K562 (cell line): ENCODE measurements around the gene EFR3B. TPM values are rescaled to one million over a fixed set of nuclear protein-coding genes. Genes with fewer than 3 reads are reported as not detected.

Source experiments
- ATAC-seq: fragments of 200-7000 bp; cut with Tn5 transposase; 3 replicates; pipeline ENCODE4 v1.9.1; 2020; ENCODE audit warnings: moderate library complexity
- BruUV-seq: library from RNA; stranded (reverse); fragments of 400-500 nt; replicated peaks from 2 replicates; lab custom pipeline; 2021; lab: Mats Ljungman, UMichigan
- CTCF ChIA-PET: fragments of 300-600 bp; formaldehyde crosslinking; extraction: SDS; loops from one replicate; lab custom pipeline; 2021; ENCODE audit warnings: low intra/inter-chr PET ratio; lab: Yijun Ruan, JAX
- POLR2A ChIA-PET: fragments of 300-600, 350-650 bp; sonication (Branson Sonifier 250); formaldehyde crosslinking; extraction: SDS; loops from one replicate; lab custom pipeline; 2021; ENCODE audit warnings: antibody characterized with exemption, inconsistent platforms; lab: Yijun Ruan, JAX
- DNase-seq, 4 experiments: peaks; one replicate each; pipeline versions ENCODE4 v3.0.0 to v3.0.0-alpha.2; 2011 to 2018; ENCODE audit warnings: low spot score in 3 of 4, mixed read lengths in 3 of 4; ENCODE audit errors: extremely low read depth in 1 of 4
- FAIRE-seq: peaks from 2 replicates; lab custom pipeline; 2011; peaks lifted over from hg19 to GRCh38; lab: Jason Lieb, UNC
- H2AFZ ChIP-seq: 2 replicates; pipeline ENCODE4 v1.6.0; 2011; ENCODE audit warnings: low read depth, low read length, control low read depth, inconsistent platforms
- H3K27ac ChIP-seq: fragments of 200-600 bp; 3 replicates; pipeline ENCODE4 v1.8.0; 2011; ENCODE audit warnings: low read depth, mild to moderate bottlenecking, control low read depth, inconsistent platforms, low read length, moderate library complexity, mixed read lengths; ENCODE audit errors: extremely low read depth
- H3K27me3 ChIP-seq, 2 experiments: fragments of 300-600 bp in 1 of 2; 2 replicates in 1 of 2; 3 replicates in 1 of 2; pipeline versions ENCODE4 v1.6.0 to v1.8.0; 2011; ENCODE audit warnings: inconsistent platforms in 2 of 2, low read length in 2 of 2, mild to moderate bottlenecking in 1 of 2, mixed read lengths in 1 of 2, moderate library complexity in 1 of 2; ENCODE audit not compliant: control insufficient read depth in 2 of 2, insufficient read depth in 2 of 2
- H3K36me3 ChIP-seq: fragments of 300-600 bp; 3 replicates; pipeline ENCODE4 v1.8.0; 2011; ENCODE audit warnings: mild to moderate bottlenecking, low read length, inconsistent platforms; ENCODE audit not compliant: control insufficient read depth, insufficient read depth
- H3K4me1 ChIP-seq, 2 experiments: fragments of 200-600 bp in 1 of 2; replicated peaks in 1 of 2; 2 replicates in 1 of 2; 3 replicates in 1 of 2; pipeline versions ENCODE4 v1.5.1 to v1.8.0; 2011; ENCODE audit warnings: inconsistent platforms in 2 of 2, low read length in 2 of 2, mild to moderate bottlenecking in 1 of 2, mixed read lengths in 1 of 2, moderate library complexity in 1 of 2; ENCODE audit not compliant: control insufficient read depth in 2 of 2, insufficient read depth in 2 of 2
- H3K4me2 ChIP-seq: 2 replicates; pipeline ENCODE4 v1.6.1; 2011; ENCODE audit warnings: low read length, control low read depth, inconsistent platforms, mixed read lengths; ENCODE audit not compliant: insufficient read depth
- H3K4me3 ChIP-seq: fragments of 200-600 bp; sonication (generic), shearing (Covaris generic); 2 replicates; pipeline ENCODE4 v1.5.1; 2016; ENCODE audit warnings: control low read depth, inconsistent platforms
- H3K79me2 ChIP-seq: fragments of 200-600 bp; 3 replicates; pipeline ENCODE4 v1.8.0; 2011; ENCODE audit warnings: low read length, inconsistent platforms; ENCODE audit not compliant: control insufficient read depth, insufficient read depth
- H3K9ac ChIP-seq, 2 experiments: 2 replicates each; pipeline versions ENCODE4 v1.6.0 to v1.6.1; 2011; ENCODE audit warnings: low read depth in 2 of 2, low read length in 2 of 2, control low read depth in 1 of 2, inconsistent platforms in 1 of 2, mild to moderate bottlenecking in 1 of 2, mixed read lengths in 1 of 2; ENCODE audit not compliant: insufficient read depth in 1 of 2
- H3K9me1 ChIP-seq: one replicate; pipeline ENCODE4 v1.6.0; 2011; ENCODE audit warnings: inconsistent platforms, mild to moderate bottlenecking, low read length, moderate library complexity; ENCODE audit not compliant: control insufficient read depth, insufficient read depth
- H3K9me3 ChIP-seq: replicated peaks from 2 replicates; pipeline ENCODE4 v1.5.1; 2011; ENCODE audit warnings: low read depth, low read length, inconsistent platforms; ENCODE audit not compliant: control insufficient read depth, insufficient read depth
- H4K20me1 ChIP-seq: replicated peaks from 2 replicates; pipeline ENCODE4 v1.6.1; 2011; ENCODE audit warnings: low read length, inconsistent platforms, mixed read lengths; ENCODE audit not compliant: control insufficient read depth, insufficient read depth
- NR2C2 ChIP-seq, 2 experiments: fragments of 200-800 bp in 1 of 2; sonication (Bioruptor generic) in 1 of 2; sonication (generic) in 1 of 2; formaldehyde crosslinking in 1 of 2; IDR thresholded peaks; 2 replicates each; pipeline versions ENCODE4 v1.6.1 to v1.8.0; 2016 to 2022; ENCODE audit warnings: mild to moderate bottlenecking in 1 of 2, missing compliant biosample characterization in 1 of 2, missing genetic modification characterization in 1 of 2, missing genetic modification reagents in 1 of 2
- WGBS: fragments of 100-300 bp; shearing (Covaris generic); methylation state at CpG from one replicate; pipeline ENCODE4 v1.1.6; 2016; ENCODE audit warnings: low coverage, mixed read lengths; ENCODE audit not compliant: insufficient coverage; ENCODE audit errors: missing lambda C conversion rate; 5-methylcytosine and 5-hydroxymethylcytosine counted together
- in situ Hi-C: fragments of 300-500 bp; cut with MboI; formaldehyde crosslinking; loops from 4 replicates; pipeline ENCODE4 v1.15.0; 2018; ENCODE audit warnings: inconsistent platforms, mixed read lengths
- intact Hi-C: fragments of 100-400 bp; cut with micrococcal nuclease; formaldehyde crosslinking; loops from 2 replicates; pipeline ENCODE4 v1.14.2; 2022
- polyA plus RNA-seq, 8 experiments: library from polyadenylated mRNA; depleted of rRNA in 4 of 8; stranded (reverse) in 5 of 8; unstranded in 3 of 8; fragments of >200 nt; fragmentation: Nextera tagmentation in 2 of 8; fragmentation: Illumina TruSeq in 1 of 8; extraction: Ambion mirVana in 2 of 8; extraction: Trizol in 1 of 8; gene quantifications; 2 replicates each; pipeline versions ENCODE4 v1.2.1 to v1.2.3, GENCODE V29; 2011 to 2014; ENCODE audit warnings: inconsistent platforms in 1 of 8, missing spikeins in 1 of 8
- total RNA-seq, 7 experiments: library from RNA; depleted of rRNA in 6 of 7; stranded (reverse); fragments of >200 nt in 6 of 7; fragmentation: Illumina TruSeq in 2 of 7; extraction: Trizol in 2 of 7; gene quantifications; 2 replicates each; pipeline versions ENCODE4 v1.2.1 to v1.2.3, GENCODE V29; 2011 to 2021; ENCODE audit warnings: low replicate concordance in 1 of 7
- TF ChIP-seq, protein P1 (sequence below): fragments of 250-450 bp; sonication (Bioruptor Pico); IDR thresholded peaks from 2 replicates; pipeline ENCODE4 v1.4.0; 2020; ENCODE audit warnings: mild to moderate bottlenecking, moderate library complexity

EFR3B gene
- total and polyA plus RNA-seq, 9 of the 15 experiments (the other 6 are each of a cell fraction or from before 2014, with no cell fraction given) = not detected

DNA sequence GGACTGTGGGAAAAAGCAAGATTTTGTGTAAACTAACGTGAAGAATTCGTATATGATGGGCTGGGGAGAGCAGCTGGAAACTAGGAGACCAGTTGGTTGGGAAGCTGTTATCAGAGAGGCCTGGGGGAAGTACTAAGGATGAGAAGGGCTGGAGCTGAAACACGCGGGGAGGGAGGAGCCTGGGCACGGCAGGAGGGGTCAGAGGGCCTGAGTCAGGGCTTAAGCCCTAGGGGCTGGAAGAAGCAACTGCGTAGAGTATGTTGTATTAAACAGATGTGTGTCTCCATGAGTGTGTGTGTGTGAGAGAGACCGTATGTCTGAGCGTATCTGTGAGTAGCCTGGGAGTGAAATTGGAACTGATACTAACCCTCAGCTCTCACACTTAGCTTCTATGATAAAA, 118.1 kb downstream of the EFR3B start:
- POLR2A ChIA-PET = interaction anchor here (0.5 to 0.7 kb wide), 2 partner anchors 23 to 102 kb away, joined by 3 to 5 read pairs; no protein-coding TSS in a partner anchor
- no peaks in the 10 kb centered on the region for H3K79me2 ChIP-seq
- H4K20me1 ChIP-seq = no peaks in the 10 kb centered on the region
- no peak overlapping the region for H3K27ac ChIP-seq
- FAIRE-seq (peak; percentile 61), DNase-seq (peak; percentile 51 to 69 (median 58))
- H2AFZ ChIP-seq = no peak overlapping the region
- H3K36me3 ChIP-seq = no peaks in the 10 kb centered on the region
- H3K27me3 ChIP-seq = peaks cover 15 to 37% of the 10 kb centered on the region in 2 experiments
- H3K9me1 ChIP-seq = no peaks in the 10 kb centered on the region
- intact Hi-C loops = loop anchor here (10.0 kb wide), 1 partner anchor 215 kb away; no protein-coding TSS in a partner anchor
- TF ChIP-seq, protein P1, sequence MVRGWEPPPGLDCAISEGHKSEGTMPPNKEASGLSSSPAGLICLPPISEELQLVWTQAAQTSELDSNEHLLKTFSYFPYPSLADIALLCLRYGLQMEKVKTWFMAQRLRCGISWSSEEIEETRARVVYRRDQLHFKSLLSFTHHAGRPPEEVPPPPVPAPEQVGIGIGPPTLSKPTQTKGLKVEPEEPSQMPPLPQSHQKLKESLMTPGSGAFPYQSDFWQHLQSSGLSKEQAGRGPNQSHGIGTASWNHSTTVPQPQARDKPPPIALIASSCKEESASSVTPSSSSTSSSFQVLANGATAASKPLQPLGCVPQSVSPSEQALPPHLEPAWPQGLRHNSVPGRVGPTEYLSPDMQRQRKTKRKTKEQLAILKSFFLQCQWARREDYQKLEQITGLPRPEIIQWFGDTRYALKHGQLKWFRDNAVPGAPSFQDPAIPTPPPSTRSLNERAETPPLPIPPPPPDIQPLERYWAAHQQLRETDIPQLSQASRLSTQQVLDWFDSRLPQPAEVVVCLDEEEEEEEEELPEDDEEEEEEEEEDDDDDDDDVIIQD (CRISPR knock-in tag) = no peak
- no peak for TF ChIP-seq NR2C2 (CRISPR knock-in tag; IDR thresholded peaks at IDR 0.05)
- TF ChIP-seq NR2C2 (tag; IDR thresholded peaks at IDR 0.05) = peak; percentile 25; the same call in 1 of the 2 replicates
- TF ChIP-seq, all 486 proteins: peak for 1
- no TSS peak for BruUV-seq
- in situ Hi-C loops = no loop called here
- peak; percentile 94 for ATAC-seq
- CTCF ChIA-PET = no interaction called here
- Histone ChIP-seq H3K4me1 (peaks cover 3 to 11% of the 10 kb centered on the region in 2 experiments; a peak in 3 of 5 replicates), H3K4me2 (no peak overlapping the region), H3K9ac (no peak overlapping the region), H3K4me3 (no peak overlapping the region), H3K9me3 (no peaks in the 10 kb centered on the region)
- 16% methylated on average over 8 of the region's 8 CpGs for WGBS
